Activated CD4-positive, CD25-positive, alpha-beta regulatory T cell treated with anti-CD3 and anti-CD28 coated beads, Interleukin-2, amount 50 U/mL, for 16 hours (primary cell): ENCODE data around the gene RGP1.

Source experiments
- DNase-seq: peaks from one replicate; pipeline ENCODE4 v3.0.0-alpha.2; 2020; ENCODE audit warnings: low read depth, low spot score

Gene RGP1

DNA sequence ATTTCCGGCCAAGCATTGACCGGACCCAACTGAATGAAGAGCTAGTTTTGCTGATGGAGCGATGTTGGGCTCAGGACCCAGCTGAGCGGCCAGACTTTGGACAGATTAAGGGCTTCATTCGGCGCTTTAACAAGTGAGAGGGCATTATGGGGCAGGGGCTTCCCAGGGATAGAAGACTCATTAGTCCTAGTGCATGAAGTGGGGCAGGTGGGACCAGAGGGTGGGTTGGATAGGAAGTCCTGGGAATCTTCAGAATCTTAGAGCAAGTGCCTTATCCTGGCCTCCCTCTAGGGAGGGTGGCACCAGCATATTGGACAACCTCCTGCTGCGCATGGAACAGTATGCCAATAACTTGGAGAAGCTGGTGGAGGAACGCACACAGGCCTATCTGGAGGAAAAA, 57.0 kb downstream of the RGP1 start:
- no peak for DNase-seq
